Measurements from ENCODE around the gene BLVRB. TPM values are rescaled to one million over a fixed set of nuclear protein-coding genes. Genes with fewer than 3 reads are reported as not detected.

The BLVRB gene
- total RNA-seq, 3 donors from 2014 or later (not counting 1 experiment from before 2014, with no cell fraction given) = 16.8 to 25.2 (median 18.3) TPM

- WGBS (ENCODE audit: insufficient coverage) = 96% methylated on average over 17 of the region's 21 CpGs
- no peaks in the 10 kb centered on the region for H3K36me3 ChIP-seq (ENCODE audit: control insufficient read depth, insufficient read depth, low read length)
- H3K27me3 ChIP-seq (ENCODE audit: control insufficient read depth, insufficient read depth, low read length) = no peaks in the 10 kb centered on the region
- peak in 1 of 2 donors; percentile 2 for DNase-seq
- H3K4me3 ChIP-seq (ENCODE audit: low read length) = no peak overlapping the region
- ATAC-seq = no peak
- Mint-ChIP-seq H3K4me1 (peaks cover 31 to 48% of the 10 kb centered on the region in 2 donors), H3K4me3 (no peak overlapping the region), H3K27me3 (ENCODE audit: low read depth in 2 of 2) (peaks cover 0 to 3% of the 10 kb centered on the region in 2 donors), H3K9me3 (no peaks in the 10 kb centered on the region), H3K27ac (no peak overlapping the region), H3K36me3 (no peaks in the 10 kb centered on the region)
- H3K27ac ChIP-seq (ENCODE audit: low read length) = no peak overlapping the region
- peaks cover 54% of the 10 kb centered on the region for H3K4me1 ChIP-seq (ENCODE audit: control insufficient read depth, insufficient read depth, low read length)
- no peaks in the 10 kb centered on the region for H3K9me3 ChIP-seq (ENCODE audit: control insufficient read depth, insufficient read depth, low read length)
- TF ChIP-seq CTCF (IDR thresholded peaks at IDR 0.05) = no peak
- intact Hi-C loops (cut with micrococcal nuclease) = no loop called here
Observed at GRCh38 chr19:40414542-40415535, 50.7 kb downstream of the BLVRB start.

GRCh38 chr19:40413291-40413845 is 52.2 kb downstream of the BLVRB start, which contains the start of gene PRX:
PRX (minus strand) TSS chr19:40413378; CDS start chr19:40407932, 5,446 bp downstream.
- TF ChIP-seq CTCF (IDR thresholded peaks at IDR 0.05) = no peak
- ATAC-seq (peak; percentile 47 to 66 (median 56)), DNase-seq (peak in 1 of 2 donors; percentile 8)
- Histone ChIP-seq H3K4me1 (ENCODE audit: control insufficient read depth, insufficient read depth, low read length) (peaks cover 57% of the 10 kb centered on the region), H3K36me3 (ENCODE audit: control insufficient read depth, insufficient read depth, low read length) (no peaks in the 10 kb centered on the region), H3K27me3 (ENCODE audit: control insufficient read depth, insufficient read depth, low read length) (no peaks in the 10 kb centered on the region), H3K4me3 (ENCODE audit: low read length) (no peak within 1 kb of the TSS), H3K9me3 (ENCODE audit: control insufficient read depth, insufficient read depth, low read length) (no peaks in the 10 kb centered on the region), H3K27ac (ENCODE audit: low read length) (no peak within 1 kb of the TSS)
- WGBS (ENCODE audit: insufficient coverage) = 43% methylated on average over 16 of the region's 18 CpGs
- peak within 1 kb of the TSS; percentile 41 for H3K4me3 Mint-ChIP-seq
- peak within 1 kb of the TSS in 1 of 2 donors; percentile 43 for H3K27ac Mint-ChIP-seq
- H3K4me1 Mint-ChIP-seq = peaks cover 29 to 41% of the 10 kb centered on the region in 2 donors
- intact Hi-C loops (cut with micrococcal nuclease) = no loop called here
- no peaks in the 10 kb centered on the region for H3K9me3 Mint-ChIP-seq
- peaks cover 0 to 3% of the 10 kb centered on the region in 2 donors for H3K27me3 Mint-ChIP-seq (ENCODE audit: low read depth in 2 of 2)
- H3K36me3 Mint-ChIP-seq = no peaks in the 10 kb centered on the region

- Histone ChIP-seq H3K4me3 (ENCODE audit: low read length) (no peak overlapping the region), H3K4me1 (ENCODE audit: control insufficient read depth, insufficient read depth, low read length) (peaks cover 62% of the 10 kb centered on the region), H3K9me3 (ENCODE audit: control insufficient read depth, insufficient read depth, low read length) (no peaks in the 10 kb centered on the region), H3K36me3 (ENCODE audit: control insufficient read depth, insufficient read depth, low read length) (no peaks in the 10 kb centered on the region), H3K27me3 (ENCODE audit: control insufficient read depth, insufficient read depth, low read length) (no peaks in the 10 kb centered on the region), H3K27ac (ENCODE audit: low read length) (no peak overlapping the region)
- TF ChIP-seq CTCF (IDR thresholded peaks at IDR 0.05) = no peak
- peaks cover 26 to 40% of the 10 kb centered on the region in 2 donors for H3K4me1 Mint-ChIP-seq
- H3K27me3 Mint-ChIP-seq (ENCODE audit: low read depth in 2 of 2) = peaks cover 0 to 3% of the 10 kb centered on the region in 2 donors
- no peaks in the 10 kb centered on the region for H3K9me3 Mint-ChIP-seq
- H3K36me3 Mint-ChIP-seq = no peaks in the 10 kb centered on the region
- intact Hi-C loops (cut with micrococcal nuclease) = no loop called here
- peak overlapping the region in 1 of 2 donors; percentile 43 for H3K27ac Mint-ChIP-seq
- DNase-seq (no peak), ATAC-seq (no peak)
- 91% methylated on average over 4 of the region's 4 CpGs for WGBS (ENCODE audit: insufficient coverage)
- no peak overlapping the region for H3K4me3 Mint-ChIP-seq
Observed at GRCh38 chr19:40412866-40413265, 52.7 kb downstream of the BLVRB start.
